ENCODE measurements around the gene OTOG.

- TF ChIP-seq CTCF (IDR thresholded peaks at IDR 0.05; ENCODE audit: low read depth, low read length, poor library complexity, severe bottlenecking), result no peak
- TF ChIP-seq EZH2phosphoT487 (IDR thresholded peaks at IDR 0.05; ENCODE audit: borderline replicate concordance, low read length), result no peak
These were observed 11.9 kb downstream of the OTOG start for GRCh38 chr11:17558916-17559315.

Measured in DOHH2 (cell line).